ENCODE measurements around the gene NAPB.

NAPB gene

DNA sequence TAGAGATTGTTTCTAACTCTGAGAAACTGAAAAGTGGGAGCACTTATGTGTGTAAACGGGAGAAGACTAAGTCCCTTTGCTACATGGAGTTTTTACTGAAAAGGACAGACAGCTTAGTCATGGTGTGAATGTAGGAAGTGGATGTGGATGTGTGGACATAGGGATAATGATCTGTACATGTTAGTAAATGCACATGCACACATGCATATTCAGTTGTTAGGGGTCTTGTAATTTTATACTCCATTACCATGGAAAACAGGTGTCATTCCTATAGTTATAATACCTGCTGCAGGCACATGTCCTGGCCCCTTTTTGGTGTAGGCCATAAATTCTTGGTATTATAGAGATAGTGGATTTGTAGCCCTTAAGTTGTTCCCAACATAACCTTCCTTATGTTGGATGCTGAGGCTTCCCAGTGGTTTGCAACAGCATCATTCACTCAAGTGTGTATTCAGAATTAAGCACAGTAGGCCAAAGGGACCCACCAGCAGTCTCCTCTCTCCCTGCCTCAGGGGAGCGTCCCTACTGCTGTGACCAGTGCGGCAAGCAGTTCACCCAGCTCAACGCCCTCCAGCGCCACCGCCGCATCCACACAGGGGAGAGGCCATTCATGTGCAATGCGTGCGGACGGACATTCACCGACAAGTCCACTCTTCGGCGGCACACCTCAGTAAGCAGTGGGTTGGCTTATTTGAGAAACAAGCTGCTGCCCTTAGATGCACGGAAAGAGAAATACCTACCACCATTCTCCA, 52.0 kb downstream of the NAPB start:
- FAIRE-seq = no peak
- no peak for DNase-seq (ENCODE audit: low spot score)

- DNase-seq (ENCODE audit: low spot score) (no peak), FAIRE-seq (no peak)
Observed at GRCh38 chr20:23368316-23369071, 52.8 kb downstream of the NAPB start.

DNA sequence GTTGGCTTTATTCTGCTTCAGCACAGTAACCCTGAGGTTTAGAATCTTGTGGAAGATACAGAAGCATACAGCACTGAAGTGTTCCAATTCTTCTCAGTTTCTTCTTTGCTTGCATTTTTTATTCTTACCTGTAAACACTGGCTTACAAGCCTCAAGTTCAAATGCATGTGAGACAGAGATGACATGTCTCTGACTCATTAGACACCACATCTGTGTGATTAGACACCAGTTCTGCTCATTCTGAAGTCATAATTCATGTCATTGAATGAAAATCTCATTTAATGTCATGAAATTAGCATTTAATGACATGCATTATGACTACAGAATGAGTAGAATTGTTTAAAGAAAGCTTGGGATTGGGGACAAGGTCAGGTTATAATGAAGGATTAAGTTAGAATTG, 53.5 kb downstream of the NAPB start:
- FAIRE-seq = no peak
- DNase-seq (ENCODE audit: low spot score) = no peak

- FAIRE-seq = no peak
- DNase-seq (ENCODE audit: low spot score) = no peak
Observed at GRCh38 chr20:23366384-23366783, 54.9 kb downstream of the NAPB start.

GRCh38 chr20:23365390-23366165, 55.7 kb downstream of the NAPB start:
- no peak for DNase-seq (ENCODE audit: low spot score)
- no peak for FAIRE-seq

DNA sequence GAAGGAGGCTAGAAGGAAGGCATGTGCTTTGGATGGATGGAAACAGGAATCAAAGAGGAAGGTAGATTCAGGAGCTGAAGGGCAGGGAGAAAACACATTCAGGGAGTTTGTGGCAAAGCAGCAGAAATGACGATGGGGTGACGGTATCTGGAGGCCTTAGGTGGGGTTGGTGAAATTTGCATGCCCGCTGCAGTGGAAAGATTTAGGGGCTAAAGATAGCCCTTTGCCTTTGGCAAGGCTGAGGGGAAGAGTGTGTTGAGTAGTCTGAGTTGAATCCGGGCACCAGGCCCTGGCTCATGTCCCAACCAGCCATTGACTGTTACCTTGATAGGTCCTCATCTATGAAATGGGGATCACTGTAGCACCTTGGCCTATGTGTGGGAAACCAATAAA, 58.0 kb downstream of the NAPB start:
- no peak for DNase-seq (ENCODE audit: low spot score)

GRCh38 chr20:23362392-23363256, 58.7 kb downstream of the NAPB start:
- DNase-seq (ENCODE audit: low spot score) (peak; percentile 4), FAIRE-seq (no peak)

More for the DNA sequence above, 58.0 kb downstream of the NAPB start:
- FAIRE-seq = no peak

DNA sequence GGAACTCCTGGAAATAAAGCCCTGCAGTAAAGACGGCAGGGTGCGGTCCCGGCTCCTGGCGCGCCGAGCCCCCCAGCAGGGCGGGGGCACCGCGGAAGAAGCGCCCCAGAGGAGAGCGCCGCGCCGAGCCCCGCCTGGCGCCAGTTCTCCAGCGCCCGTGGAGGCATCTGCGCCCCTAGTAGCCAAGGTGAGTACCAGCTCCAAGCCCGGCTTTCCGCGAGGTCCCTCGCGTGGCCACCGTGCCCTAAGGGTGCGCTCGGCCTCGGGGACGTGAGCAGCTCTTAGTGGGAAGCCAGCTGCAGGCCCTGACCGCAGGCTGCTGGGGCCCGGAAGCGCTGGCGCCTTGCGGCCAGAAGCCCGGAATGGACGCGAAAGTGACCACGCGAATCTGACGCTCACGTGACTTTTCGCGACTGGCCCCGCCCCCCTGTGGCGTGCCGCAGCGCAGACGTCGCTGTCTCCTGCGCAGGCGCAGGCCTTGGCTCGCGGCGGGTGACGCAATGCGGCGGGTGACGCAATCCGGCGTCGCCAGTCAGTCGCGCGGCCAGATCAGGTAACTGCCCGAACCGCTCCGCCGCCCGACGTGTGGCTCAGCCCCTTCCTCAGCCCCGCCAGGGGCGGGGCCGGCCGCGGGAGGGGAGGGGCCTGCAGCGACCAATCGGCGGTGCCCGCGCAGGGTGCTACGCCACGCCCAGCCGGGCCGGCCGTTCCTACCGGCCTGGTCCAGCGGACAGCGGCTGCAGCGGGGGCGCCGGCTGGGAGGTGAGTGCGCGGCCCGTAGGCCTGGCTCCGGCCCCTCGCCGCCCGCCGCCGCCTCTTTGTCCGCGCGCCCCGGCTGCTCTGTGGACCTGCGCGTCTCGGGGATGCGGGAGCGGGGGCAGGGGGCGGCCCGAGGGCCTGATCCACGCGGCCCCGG, 59.6 kb downstream of the NAPB start, which contains the start of gene GZF1:
TSS of gene GZF1 (plus strand) at position 707 of the 916 bp plus-strand sequence. CDS start 2,202 bp downstream, outside the sequence.
- peak; percentile 95 for DNase-seq (ENCODE audit: low spot score)
- FAIRE-seq = no peak

GRCh38 chr20:23361119-23361475, 60.2 kb downstream of the NAPB start:
- DNase-seq (ENCODE audit: low spot score) = peak; percentile 3
- FAIRE-seq = no peak

DNA sequence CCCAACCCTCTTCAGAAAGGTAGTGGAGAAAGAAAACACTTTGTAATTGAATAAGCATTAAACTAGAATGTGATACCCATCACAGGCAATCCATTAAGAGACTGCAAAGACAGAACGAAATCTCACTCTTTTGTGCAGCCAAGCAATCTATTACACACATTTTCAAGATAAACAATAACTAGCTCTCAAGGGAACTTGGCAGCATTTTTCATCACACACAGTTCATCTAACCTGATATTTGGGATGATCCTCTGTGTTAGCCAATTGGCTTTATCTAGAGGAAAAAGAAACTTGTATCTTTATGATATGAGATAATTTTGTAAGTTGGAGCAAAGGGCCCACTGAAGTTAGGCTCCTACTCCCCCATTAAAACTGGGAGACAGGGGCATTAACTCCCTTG, 60.8 kb downstream of the NAPB start:
- DNase-seq (ENCODE audit: low spot score) (no peak), FAIRE-seq (no peak)

DNA sequence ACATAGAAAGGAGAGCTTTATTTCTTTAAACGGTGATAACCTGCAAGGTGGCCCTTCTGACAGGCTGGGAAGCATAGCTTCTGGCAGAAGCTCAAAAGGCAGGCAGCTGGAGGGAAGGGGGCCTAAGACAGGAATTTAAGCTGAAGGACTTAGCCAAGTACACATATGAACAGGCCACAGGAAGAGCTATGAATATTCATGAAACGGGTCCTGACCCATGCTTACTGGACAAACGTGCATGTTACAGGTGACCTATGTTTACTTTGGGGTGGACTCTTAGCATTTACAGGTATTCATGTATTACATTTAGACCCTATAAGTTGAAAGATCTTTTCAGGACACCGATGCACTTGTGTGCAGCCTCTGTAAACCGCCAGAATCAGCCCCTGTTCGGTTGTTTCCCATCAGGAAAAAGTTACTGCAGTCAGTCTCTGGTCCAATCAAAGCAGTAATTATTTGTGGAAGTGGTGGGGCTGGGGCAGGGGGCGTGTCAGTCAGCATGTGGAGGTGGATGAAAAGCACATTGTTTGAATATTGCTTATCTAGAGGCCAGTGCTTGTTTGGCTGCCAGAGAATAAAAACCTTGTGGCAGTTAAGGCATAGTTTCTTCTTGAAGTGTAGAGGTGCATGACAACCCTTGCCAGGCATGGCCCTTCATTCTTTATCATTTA, 62.2 kb downstream of the NAPB start:
- DNase-seq (ENCODE audit: low spot score) = no peak
- no peak for FAIRE-seq

- FAIRE-seq (no peak), DNase-seq (ENCODE audit: low spot score) (no peak)
Observed at GRCh38 chr20:23358563-23358906, 62.8 kb downstream of the NAPB start.

GRCh38 chr20:23357767-23358562, 63.3 kb downstream of the NAPB start:
- FAIRE-seq = peak; percentile 82
- peak; percentile 97 for DNase-seq (ENCODE audit: low spot score)

DNA sequence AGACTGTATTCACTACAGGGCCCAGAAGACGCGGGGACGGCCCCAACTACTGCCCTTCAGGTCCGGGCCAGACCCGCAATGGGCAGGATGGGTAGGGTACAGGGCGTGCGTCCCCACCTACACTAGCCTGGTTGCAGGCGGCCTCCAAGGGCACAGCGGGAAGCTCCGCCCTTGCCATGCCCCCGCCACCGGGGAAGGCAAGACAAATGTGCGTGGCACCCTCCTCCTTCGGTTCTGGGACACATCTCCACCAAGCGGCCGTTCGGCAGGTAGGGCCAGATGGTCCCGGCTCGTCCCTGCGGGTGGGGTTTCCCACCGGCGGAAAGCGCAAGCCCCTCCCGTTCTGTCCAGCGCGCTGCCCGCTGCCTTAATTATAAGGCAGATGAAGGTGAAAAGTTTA, 65.1 kb downstream of the NAPB start:
- FAIRE-seq (no peak), DNase-seq (ENCODE audit: low spot score) (no peak)

DNA sequence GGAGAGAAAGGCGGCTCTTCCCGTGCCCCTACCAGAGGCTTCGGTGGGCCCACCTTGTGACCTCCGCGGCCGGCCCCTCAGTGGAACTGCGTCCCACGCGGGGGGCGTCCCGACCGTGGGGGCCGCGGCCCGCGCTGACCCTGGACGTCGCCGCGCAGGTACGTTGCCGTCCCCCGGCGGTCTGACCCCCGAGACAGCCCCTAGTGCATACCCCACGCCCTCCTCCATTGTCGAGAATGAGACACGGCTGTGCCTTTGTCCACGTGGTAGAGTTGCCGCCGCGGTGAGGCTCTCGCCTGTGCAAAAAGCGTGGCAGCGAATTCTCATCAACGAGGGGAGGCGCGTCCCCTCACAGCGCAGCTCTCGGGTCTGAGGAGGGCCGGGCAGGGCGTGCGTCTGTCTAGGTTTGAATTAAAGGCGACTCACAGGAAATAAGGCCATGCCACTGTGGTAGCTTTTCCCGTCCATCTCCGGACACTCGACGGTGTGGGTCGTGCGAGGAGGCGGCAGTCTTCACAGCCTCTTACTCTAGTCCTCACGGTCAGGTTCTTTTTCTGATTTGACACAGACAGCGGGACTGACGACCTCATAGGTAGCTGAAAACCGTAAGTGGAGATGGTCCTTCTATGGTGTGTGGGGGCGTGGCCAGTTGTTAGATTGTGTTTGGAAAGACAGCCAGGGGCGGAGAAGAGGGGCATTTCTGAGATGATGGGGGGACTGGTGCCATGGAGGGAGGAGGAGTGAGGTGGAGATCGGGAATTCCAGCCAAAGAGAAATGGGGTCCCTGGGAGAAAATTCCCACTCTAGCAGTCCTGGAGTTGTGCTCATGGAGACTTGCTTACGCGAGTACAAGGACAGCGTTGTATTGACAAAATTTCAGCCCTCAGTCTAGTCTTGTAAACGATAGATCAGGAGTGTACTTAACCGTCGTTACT, 70.1 kb downstream of the NAPB start:
- DNase-seq (ENCODE audit: low spot score) (peak; percentile 14), FAIRE-seq (no peak)

- FAIRE-seq (peak; percentile 88), DNase-seq (ENCODE audit: low spot score) (peak; percentile 93)
Observed at GRCh38 chr20:23350196-23350903, 70.9 kb downstream of the NAPB start, which contains the start of gene NXT1. Gene NXT1, plus strand, starts transcription at chr20:23350791. Its CDS starts 3,251 bp downstream, at chr20:23354042.
